Liver (tissue), 9 donors: ENCODE results near the gene EVA1B. TPM values are rescaled to one million over a fixed set of nuclear protein-coding genes. Genes with fewer than 3 reads are reported as not detected.

Source experiments
- DNase-seq: peaks from one replicate; pipeline ENCODE4 v3.0.0-alpha.2; 2017; ENCODE audit warnings: low spot score
- H3K27ac ChIP-seq, 2 donors: one replicate each; pipeline ENCODE4 v1.7.0; 2013; ENCODE audit warnings: inconsistent platforms in 2 of 2, low read length in 2 of 2, control low read depth in 1 of 2, low read depth in 1 of 2, mild to moderate bottlenecking in 1 of 2
- H3K27me3 ChIP-seq, 4 donors: one replicate each; pipeline versions ENCODE4 v1.6.1 to v1.7.0; 2013; ENCODE audit warnings: low read length in 3 of 4, inconsistent platforms in 1 of 4, mild to moderate bottlenecking in 1 of 4, moderate library complexity in 1 of 4; ENCODE audit not compliant: control insufficient read depth in 4 of 4, insufficient read depth in 4 of 4
- H3K36me3 ChIP-seq, 4 donors: one replicate each; pipeline versions ENCODE4 v1.6.1 to v1.7.0; 2013; ENCODE audit warnings: low read length in 3 of 4, mild to moderate bottlenecking in 3 of 4, low read depth in 1 of 4, moderate library complexity in 1 of 4; ENCODE audit not compliant: control insufficient read depth in 4 of 4, insufficient read depth in 3 of 4
- H3K4me1 ChIP-seq, 4 donors: one replicate each; pipeline versions ENCODE4 v1.6.1 to v1.7.0; 2013; ENCODE audit warnings: low read length in 3 of 4, mild to moderate bottlenecking in 3 of 4, moderate library complexity in 1 of 4; ENCODE audit not compliant: control insufficient read depth in 4 of 4, insufficient read depth in 4 of 4
- H3K4me3 ChIP-seq, 3 donors: one replicate each; pipeline versions ENCODE4 v1.6.1 to v1.7.0; 2013; ENCODE audit warnings: low read length in 3 of 3, control low read depth in 1 of 3, low read depth in 1 of 3, mild to moderate bottlenecking in 1 of 3
- H3K9ac ChIP-seq, 2 donors: one replicate each; pipeline ENCODE4 v1.7.0; 2013; ENCODE audit warnings: low read length in 2 of 2, mild to moderate bottlenecking in 2 of 2, moderate library complexity in 2 of 2, control low read depth in 1 of 2, low read depth in 1 of 2
- H3K9me3 ChIP-seq, 4 donors: one replicate each; pipeline versions ENCODE4 v1.6.1 to v1.7.0; 2013; ENCODE audit warnings: low read length in 3 of 4; ENCODE audit not compliant: control insufficient read depth in 4 of 4
- ATF3 ChIP-seq: IDR thresholded peaks from 2 replicates; pipeline ENCODE4 v1.6.1; 2016; ENCODE audit warnings: antibody characterized with exemption
- CTCF ChIP-seq: fragments of 150-350 bp; IDR thresholded peaks from 2 replicates; pipeline ENCODE4 v1.5.1; 2017; ENCODE audit warnings: improper control_type of control experiment, low read depth, low read length; ENCODE audit not compliant: missing input control
- EGR1 ChIP-seq, 2 donors: IDR thresholded peaks; 2 replicates each; pipeline ENCODE4 v1.6.1; 2016 to 2018; ENCODE audit warnings: antibody characterized with exemption in 2 of 2, low read depth in 2 of 2
- FOXA1 ChIP-seq: IDR thresholded peaks from 2 replicates; pipeline ENCODE4 v1.6.1; 2016; ENCODE audit warnings: antibody characterized with exemption
- FOXA2 ChIP-seq: IDR thresholded peaks from 2 replicates; pipeline ENCODE4 v1.6.1; 2016; ENCODE audit warnings: antibody characterized with exemption
- GABPA ChIP-seq, 2 donors: IDR thresholded peaks in 1 of 2; conservative IDR thresholded peaks in 1 of 2; 2 replicates each; pipeline ENCODE4 v1.6.1; 2016; ENCODE audit warnings: antibody characterized with exemption in 2 of 2, mild to moderate bottlenecking in 1 of 2, moderate library complexity in 1 of 2
- HNF4A ChIP-seq, 2 donors: conservative IDR thresholded peaks; 2 replicates each; pipeline ENCODE4 v1.6.1; 2016; ENCODE audit warnings: antibody characterized with exemption in 2 of 2, mild to moderate bottlenecking in 2 of 2
- HNF4G ChIP-seq: IDR thresholded peaks from 2 replicates; pipeline ENCODE4 v1.6.1; 2016; ENCODE audit warnings: antibody characterized with exemption
- JUND ChIP-seq, 2 donors: IDR thresholded peaks; 2 replicates each; pipeline ENCODE4 v1.6.1; 2016; ENCODE audit warnings: antibody characterized with exemption in 2 of 2
- MAX ChIP-seq: IDR thresholded peaks from 2 replicates; pipeline ENCODE4 v1.6.1; 2016; ENCODE audit warnings: antibody characterized with exemption
- NR2F2 ChIP-seq: IDR thresholded peaks from 2 replicates; pipeline ENCODE4 v1.6.1; 2016; ENCODE audit warnings: antibody characterized with exemption
- RAD21 ChIP-seq, 2 donors: IDR thresholded peaks; 2 replicates each; pipeline ENCODE4 v1.6.1; 2016; ENCODE audit warnings: antibody characterized with exemption in 2 of 2, mild to moderate bottlenecking in 2 of 2
- REST ChIP-seq: IDR thresholded peaks from 2 replicates; pipeline ENCODE4 v1.6.1; 2016; ENCODE audit warnings: antibody characterized with exemption, mild to moderate bottlenecking
- RXRA ChIP-seq, 2 donors: IDR thresholded peaks; 2 replicates each; pipeline ENCODE4 v1.6.1; 2017 to 2018; ENCODE audit warnings: antibody characterized with exemption in 2 of 2, mild to moderate bottlenecking in 1 of 2
- SP1 ChIP-seq: IDR thresholded peaks from 2 replicates; pipeline ENCODE4 v1.6.1; 2018; ENCODE audit warnings: antibody characterized with exemption, mild to moderate bottlenecking
- TAF1 ChIP-seq: conservative IDR thresholded peaks from 2 replicates; pipeline ENCODE4 v1.6.1; 2016; ENCODE audit warnings: antibody characterized with exemption, mild to moderate bottlenecking
- YY1 ChIP-seq: IDR thresholded peaks from 2 replicates; pipeline ENCODE4 v1.6.1; 2016; ENCODE audit warnings: antibody characterized with exemption, mild to moderate bottlenecking
- ZBTB33 ChIP-seq: IDR thresholded peaks from 2 replicates; pipeline ENCODE4 v1.6.1; 2016; ENCODE audit warnings: antibody characterized with exemption
- WGBS: extraction: QIAGEN DNeasy Blood & Tissue Kit; methylation state at CpG from one replicate; pipeline ENCODE4 v1.1.7; 2013; 5-methylcytosine and 5-hydroxymethylcytosine counted together
- polyA plus RNA-seq, 2 donors: library from polyadenylated mRNA; stranded (reverse) in 1 of 2; unstranded in 1 of 2; fragments of 200-250 nt in 1 of 2; fragments of >200 nt in 1 of 2; fragmentation: Nextera tagmentation in 1 of 2; extraction: Ambion mirVana in 1 of 2; gene quantifications; one replicate each; pipeline versions ENCODE4 v1.2.1 to v1.2.3, GENCODE V29; 2013 to 2015
- total RNA-seq, 2 donors: library from RNA; depleted of rRNA; stranded (reverse); fragments of >200 nt; gene quantifications; one replicate each; pipeline ENCODE4 v1.2.3, GENCODE V29; 2014
- donor health status: healthy.
- donor health status: healthy.
- donor health status: healthy.
- donor health status: healthy.
- donor health status: healthy.

EVA1B gene
- total and polyA plus RNA-seq, 4 donors = 3.3 to 22.7 (median 8.4) TPM

GRCh38 chr1:36358514-36359084, 35.2 kb upstream of the EVA1B start:
- H3K4me3 ChIP-seq = no peak overlapping the region
- DNase-seq = no peak
- H3K9ac ChIP-seq = no peak overlapping the region
- no peaks in the 10 kb centered on the region for H3K27me3 ChIP-seq
- 92% methylated on average over 13 of the region's 13 CpGs for WGBS
- H3K9me3 ChIP-seq = no peaks in the 10 kb centered on the region
- H3K36me3 ChIP-seq = peaks cover 13 to 66% (median 44%) of the 10 kb centered on the region in 4 donors
- no peaks in the 10 kb centered on the region for H3K4me1 ChIP-seq
- H3K27ac ChIP-seq = no peak overlapping the region
- TF ChIP-seq TAF1 (no peak), ZBTB33 (no peak), NR2F2 (no peak), FOXA2 (no peak), GABPA (IDR thresholded peaks at IDR 0.05 in 1 of 2, conservative IDR thresholded peaks at IDR 0.05 in 1 of 2) (no peak), RXRA (IDR thresholded peaks at IDR 0.05) (no peak), MAX (no peak), SP1 (no peak), HNF4A (conservative IDR thresholded peaks at IDR 0.05) (no peak), YY1 (no peak), ATF3 (no peak), REST (no peak), JUND (IDR thresholded peaks at IDR 0.05) (no peak), HNF4G (no peak), RAD21 (IDR thresholded peaks at IDR 0.05) (no peak), EGR1 (IDR thresholded peaks at IDR 0.05; ENCODE audit: low read depth in 2 of 2) (no peak), FOXA1 (no peak), CTCF (no peak)
